H1 (cell line): Measurements from ENCODE around the gene HES2. TPM values are rescaled to one million over a fixed set of nuclear protein-coding genes. Genes with fewer than 3 reads are reported as not detected.
"Not testable (repeated sequence)": the region's sequence is repeated elsewhere in the genome, so short reads cannot be mapped to it uniquely, and the experiment has no call there.

Experiments
- CTCF ChIA-PET: fragments of 300-600 bp; sonication (Branson Sonifier 250); formaldehyde crosslinking; loops from one replicate; lab custom pipeline; 2021; ENCODE audit not compliant: partially characterized antibody; lab: Charles Lee
- POLR2A ChIA-PET: fragments of 300-600 bp; sonication (Branson Sonifier 250); formaldehyde crosslinking; loops from one replicate; lab custom pipeline; 2021; ENCODE audit warnings: inconsistent platforms; ENCODE audit not compliant: partially characterized antibody; lab: Charles Lee
- DNase-seq, 2 experiments: peaks; one replicate each; pipeline versions ENCODE4 v3.0.0 to v3.0.0-alpha.2; 2010 to 2022; ENCODE audit warnings: low spot score in 2 of 2, low read depth in 1 of 2, mixed read lengths in 1 of 2
- FAIRE-seq: peaks from 2 replicates; lab custom pipeline; 2011; peaks lifted over from hg19 to GRCh38; lab: Jason Lieb, UNC
- H2AFZ ChIP-seq: 2 replicates; pipeline ENCODE4 v1.8.1; 2012; ENCODE audit warnings: low read length, inconsistent platforms
- H2AK5ac ChIP-seq: 2 replicates; pipeline ENCODE4 v1.6.1; 2013; ENCODE audit warnings: low read depth, low read length
- H2BK120ac ChIP-seq: replicated peaks from 2 replicates; pipeline ENCODE3; 2013; ENCODE audit warnings: low read depth, low read length, inconsistent platforms
- H2BK12ac ChIP-seq: 2 replicates; pipeline ENCODE4 v1.6.1; 2013; ENCODE audit warnings: low read depth, low read length
- H2BK15ac ChIP-seq: 2 replicates; pipeline ENCODE4 v1.6.1; 2013; ENCODE audit warnings: low read length
- H2BK20ac ChIP-seq: 2 replicates; pipeline ENCODE4 v1.6.1; 2013; ENCODE audit warnings: low read length
- H2BK5ac ChIP-seq: 2 replicates; pipeline ENCODE4 v1.6.1; 2013; ENCODE audit warnings: low read depth, low read length
- H3K14ac ChIP-seq: 2 replicates; pipeline ENCODE4 v1.6.1; 2013; ENCODE audit warnings: inconsistent platforms; ENCODE audit not compliant: insufficient read length
- H3K18ac ChIP-seq: 2 replicates; pipeline ENCODE4 v1.6.1; 2013; ENCODE audit warnings: low read length; ENCODE audit errors: extremely low read depth
- H3K23ac ChIP-seq: 2 replicates; pipeline ENCODE4 v1.6.1; 2013; ENCODE audit warnings: inconsistent platforms; ENCODE audit not compliant: insufficient read length
- H3K23me2 ChIP-seq: 2 replicates; pipeline ENCODE4 v1.6.1; 2013; ENCODE audit warnings: low read depth, low read length
- H3K27ac ChIP-seq: 2 replicates; pipeline ENCODE4 v1.6.1; 2011; ENCODE audit warnings: low read depth, low read length, inconsistent platforms
- H3K27me3 ChIP-seq, 4 experiments: replicated peaks in 1 of 4; 1 replicate in 1 of 4; 2 replicates in 3 of 4; pipeline versions ENCODE4 v1.6.1 to v1.8.1; 2011 to 2013; ENCODE audit warnings: low read length in 3 of 4, mild to moderate bottlenecking in 3 of 4, inconsistent platforms in 2 of 4, mixed read lengths in 2 of 4, moderate library complexity in 1 of 4; ENCODE audit not compliant: control insufficient read depth in 3 of 4, insufficient read depth in 3 of 4; ENCODE audit errors: extremely low read depth in 1 of 4
- H3K36me3 ChIP-seq, 4 experiments: 2 replicates each; pipeline versions ENCODE4 v1.6.1 to v1.8.1; 2011 to 2013; ENCODE audit warnings: mild to moderate bottlenecking in 4 of 4, low read length in 3 of 4, moderate library complexity in 2 of 4, control low read depth in 1 of 4, inconsistent platforms in 1 of 4; ENCODE audit not compliant: insufficient read depth in 4 of 4, control insufficient read depth in 2 of 4
- H3K4ac ChIP-seq: replicated peaks from 2 replicates; pipeline ENCODE3; 2013; ENCODE audit warnings: low read length, low read depth, mixed read lengths, inconsistent platforms; ENCODE audit not compliant: insufficient read length
- H3K4me1 ChIP-seq, 4 experiments: replicated peaks in 1 of 4; 1 replicate in 1 of 4; 2 replicates in 3 of 4; pipeline versions ENCODE4 v1.6.1 to v1.8.1; 2011 to 2013; ENCODE audit warnings: low read length in 3 of 4, inconsistent platforms in 2 of 4, mixed read lengths in 1 of 4; ENCODE audit not compliant: insufficient read depth in 4 of 4, control insufficient read depth in 3 of 4
- H3K4me2 ChIP-seq, 2 experiments: 2 replicates each; pipeline versions ENCODE4 v1.6.1 to v1.8.1; 2011 to 2013; ENCODE audit warnings: low read depth in 2 of 2, low read length in 2 of 2, control low read depth in 1 of 2, inconsistent platforms in 1 of 2, mild to moderate bottlenecking in 1 of 2; ENCODE audit not compliant: insufficient read depth in 1 of 2
- H3K4me3 ChIP-seq, 4 experiments: fragments of 200-600, 300-600 bp in 1 of 4; sonication (generic), shearing (Covaris generic), sonication (Bioruptor Twin) in 1 of 4; 2 replicates each; pipeline versions ENCODE4 v1.5.1 to v1.8.1; 2011 to 2016; ENCODE audit warnings: low read length in 4 of 4, low read depth in 3 of 4, control low read depth in 2 of 4, inconsistent platforms in 2 of 4, mild to moderate bottlenecking in 2 of 4, mixed read lengths in 1 of 4, moderate library complexity in 1 of 4; ENCODE audit not compliant: insufficient read depth in 2 of 4; ENCODE audit errors: extremely low read depth in 1 of 4
- H3K56ac ChIP-seq: replicated peaks from 2 replicates; pipeline ENCODE3; 2013; ENCODE audit warnings: low read depth, mild to moderate bottlenecking, mixed read lengths, low read length, inconsistent platforms; ENCODE audit not compliant: insufficient read length
- H3K79me1 ChIP-seq: 2 replicates; pipeline ENCODE4 v1.6.1; 2013; ENCODE audit warnings: low read depth, low read length, control low read depth
- H3K79me2 ChIP-seq, 2 experiments: 2 replicates each; pipeline versions ENCODE4 v1.6.1 to v1.8.1; 2012 to 2013; ENCODE audit warnings: low read length in 2 of 2, mild to moderate bottlenecking in 2 of 2, inconsistent platforms in 1 of 2; ENCODE audit not compliant: insufficient read depth in 2 of 2, control insufficient read depth in 1 of 2
- H3K9ac ChIP-seq, 4 experiments: replicated peaks in 1 of 4; 1 replicate in 1 of 4; 2 replicates in 3 of 4; pipeline versions ENCODE4 v1.6.1 to v1.8.1; 2011 to 2013; ENCODE audit warnings: low read depth in 3 of 4, low read length in 3 of 4, control low read depth in 2 of 4, mild to moderate bottlenecking in 2 of 4, moderate library complexity in 2 of 4, inconsistent platforms in 1 of 4; ENCODE audit errors: extremely low read depth in 1 of 4
- H3K9me3 ChIP-seq, 2 experiments: 2 replicates each; pipeline versions ENCODE4 v1.6.1 to v1.8.1; 2012 to 2013; ENCODE audit warnings: mild to moderate bottlenecking in 2 of 2, moderate library complexity in 2 of 2, control low read depth in 1 of 2, inconsistent platforms in 1 of 2, low read depth in 1 of 2, low read length in 1 of 2, mixed read lengths in 1 of 2; ENCODE audit not compliant: insufficient read depth in 2 of 2
- H4K20me1 ChIP-seq, 2 experiments: replicated peaks in 1 of 2; 2 replicates each; pipeline versions ENCODE3 to v1.8.1; 2011 to 2013; ENCODE audit warnings: inconsistent platforms in 2 of 2, low read length in 2 of 2, mild to moderate bottlenecking in 1 of 2; ENCODE audit not compliant: insufficient read depth in 2 of 2, control insufficient read depth in 1 of 2
- H4K5ac ChIP-seq: 2 replicates; pipeline ENCODE4 v1.6.1; 2013; ENCODE audit warnings: low read length, low read depth, mixed read lengths, inconsistent platforms; ENCODE audit not compliant: insufficient read length
- H4K8ac ChIP-seq: 2 replicates; pipeline ENCODE4 v1.8.0; 2013; ENCODE audit warnings: mild to moderate bottlenecking, moderate library complexity, low read length, inconsistent platforms; ENCODE audit not compliant: insufficient read depth; ENCODE audit errors: extremely low read depth
- H4K91ac ChIP-seq: replicated peaks from 2 replicates; pipeline ENCODE3; 2013; ENCODE audit warnings: low read length, mixed read lengths, inconsistent platforms; ENCODE audit not compliant: insufficient read length
- WGBS, 2 experiments: shearing (Covaris generic) in 1 of 2; methylation state at CpG; one replicate each; pipeline versions ENCODE4 v1.1.6 to v1.1.7; 2013 to 2015; ENCODE audit warnings: low lambda C conversion rate in 2 of 2, mixed read lengths in 2 of 2, inconsistent platforms in 1 of 2, low coverage in 1 of 2, missing lambda C conversion rate in 1 of 2; ENCODE audit not compliant: insufficient replicate concordance in 2 of 2, insufficient coverage in 1 of 2, insufficient read length in 1 of 2; ENCODE audit errors: extremely low coverage in 1 of 2, missing lambda C conversion rate in 1 of 2; 5-methylcytosine and 5-hydroxymethylcytosine counted together
- polyA plus RNA-seq, 7 experiments: library from polyadenylated mRNA; depleted of rRNA in 3 of 7; stranded (reverse) in 5 of 7; unstranded in 2 of 7; fragments of >200 nt in 5 of 7; fragments of 200-250 nt in 2 of 7; gene quantifications; 1 replicate in 5 of 7; 2 replicates in 1 of 7; 4 replicates in 1 of 7; pipeline versions ENCODE4 v1.2.1 to v1.2.3, GENCODE V29; 2011 to 2013; ENCODE audit warnings: missing spikeins in 2 of 7, mixed read lengths in 2 of 7
- total RNA-seq: library from RNA; stranded (reverse); fragmentation: NEBNext Ultra II Directional; extraction: Animal tissue kit (Norgen Biotek cat#: 25700); gene quantifications from 2 replicates; pipeline ENCODE4 v1.2.1, GENCODE V29; 2021

Gene HES2
- total and polyA plus RNA-seq, 2 of the 8 experiments (the other 6 are each of a cell fraction or from before 2014, with no cell fraction given): 0.15 to 0.53 TPM

GRCh38 chr1:6450486-6450885 lies 30.8 kb upstream of the HES2 start:
- H3K27ac ChIP-seq, H3K23ac ChIP-seq, H2BK120ac ChIP-seq, H3K14ac ChIP-seq, H3K79me1 ChIP-seq, H2BK20ac ChIP-seq, H3K4me3 ChIP-seq, DNase-seq, H2BK15ac ChIP-seq, H3K4me2 ChIP-seq, H3K4ac ChIP-seq, H3K56ac ChIP-seq, H3K9ac ChIP-seq, H2AK5ac ChIP-seq, H2BK12ac ChIP-seq, H4K8ac ChIP-seq, H3K36me3 ChIP-seq, H3K9me3 ChIP-seq, H2BK5ac ChIP-seq, H4K91ac ChIP-seq, FAIRE-seq, H3K79me2 ChIP-seq, H3K18ac ChIP-seq, H2AFZ ChIP-seq, H4K5ac ChIP-seq, H4K20me1 ChIP-seq: not testable (repeated sequence)
- peaks cover 5 to 31% (median 18%) of the 10 kb centered on the region in 4 experiments; a peak in 6 of 7 replicates for H3K27me3 ChIP-seq
- WGBS, 2 experiments: 88% methylated on average over 8 of the region's 10 CpGs; no CpG with 5 or more reads in 1 of the 2 experiments
- POLR2A ChIA-PET: interaction anchor here (3.3 to 12.2 kb wide), 2 partner anchors 12 to 21 kb away, joined by 13 to 123 read pairs; partner anchors contain the start of gene TNFRSF25
- CTCF ChIA-PET: interaction anchor here (1.5 to 16.7 kb wide), 11 partner anchors 11 to 212 kb away, joined by 3 to 168 read pairs (median 13); partner anchors contain the start of genes PLEKHG5 and TNFRSF25
- peaks cover 13% of the 10 kb centered on the region; the same call in 1 of the 2 replicates for H3K23me2 ChIP-seq
- H3K4me1 ChIP-seq: peaks cover 0 to 27% (median 16%) of the 10 kb centered on the region in 4 experiments; a peak in 6 of 7 replicates
